Activated naive CD8-positive, alpha-beta T cell treated with anti-CD3 and anti-CD28 coated beads, Interleukin-2, amount 50 U/mL, for 24 hours (primary cell): ENCODE measurements around the gene NF1.
"Not testable (repeated sequence)": the region's sequence is repeated elsewhere in the genome, so short reads cannot be mapped to it uniquely, and the experiment has no call there.

ENCODE experiments used
- ATAC-seq: fragments of 150-1000 bp; cut with Tn5 transposase; one replicate; pipeline ENCODE4 v1.10.0; 2021
- DNase-seq: peaks from one replicate; pipeline ENCODE4 v3.0.0; 2021
- H3K27ac Mint-ChIP-seq: one replicate; pipeline ENCODE4 v1.8.0; 2021; ENCODE audit warnings: mild to moderate bottlenecking, mixed read lengths
- H3K27me3 Mint-ChIP-seq: one replicate; pipeline ENCODE4 v1.8.0; 2021; ENCODE audit warnings: mixed read lengths
- H3K36me3 Mint-ChIP-seq: one replicate; pipeline ENCODE4 v1.8.0; 2021; ENCODE audit warnings: low read depth, mixed read lengths
- H3K4me1 Mint-ChIP-seq: one replicate; pipeline ENCODE4 v1.8.0; 2021; ENCODE audit warnings: mixed read lengths
- H3K4me3 Mint-ChIP-seq: one replicate; pipeline ENCODE4 v1.8.0; 2021; ENCODE audit warnings: mild to moderate bottlenecking, moderate library complexity, mixed read lengths
- H3K9me3 Mint-ChIP-seq: one replicate; pipeline ENCODE4 v1.8.0; 2021; ENCODE audit warnings: mixed read lengths

NF1 gene

GRCh38 chr17:31379597-31380205 lies 284.9 kb downstream of the NF1 start:
- no peak overlapping the region for H3K4me3 Mint-ChIP-seq
- no peaks in the 10 kb centered on the region for H3K9me3 Mint-ChIP-seq
- no peaks in the 10 kb centered on the region for H3K4me1 Mint-ChIP-seq
- no peak overlapping the region for H3K27ac Mint-ChIP-seq
- ATAC-seq (no peak), DNase-seq (no peak)
- H3K36me3 Mint-ChIP-seq = peaks cover 4% of the 10 kb centered on the region
- no peaks in the 10 kb centered on the region for H3K27me3 Mint-ChIP-seq

GRCh38 chr17:31381165-31381668 lies 286.4 kb downstream of the NF1 start:
- no peaks in the 10 kb centered on the region for H3K4me1 Mint-ChIP-seq
- H3K4me3 Mint-ChIP-seq = no peak overlapping the region
- no peak overlapping the region for H3K27ac Mint-ChIP-seq
- H3K36me3 Mint-ChIP-seq = peaks cover 2% of the 10 kb centered on the region
- H3K9me3 Mint-ChIP-seq = no peaks in the 10 kb centered on the region
- DNase-seq = no peak
- no peaks in the 10 kb centered on the region for H3K27me3 Mint-ChIP-seq
- ATAC-seq = no peak

- H3K4me1 Mint-ChIP-seq, DNase-seq, H3K4me3 Mint-ChIP-seq, ATAC-seq, H3K36me3 Mint-ChIP-seq, H3K9me3 Mint-ChIP-seq, H3K27me3 Mint-ChIP-seq, H3K27ac Mint-ChIP-seq: not testable (repeated sequence)
Observed at GRCh38 chr17:31382668-31383275, 288.0 kb downstream of the NF1 start.

- not testable (repeated sequence) for H3K4me1 Mint-ChIP-seq, H3K27me3 Mint-ChIP-seq, H3K9me3 Mint-ChIP-seq, H3K4me3 Mint-ChIP-seq, DNase-seq, ATAC-seq, H3K36me3 Mint-ChIP-seq, H3K27ac Mint-ChIP-seq
Observed at GRCh38 chr17:31383488-31383887, 288.7 kb downstream of the NF1 start.

GRCh38 chr17:31385428-31386285 lies 290.9 kb downstream of the NF1 start:
- no peak overlapping the region for H3K27ac Mint-ChIP-seq

GRCh38 chr17:31386542-31387075 lies 291.8 kb downstream of the NF1 start:
- no peaks in the 10 kb centered on the region for H3K9me3 Mint-ChIP-seq
- H3K27ac Mint-ChIP-seq = no peak overlapping the region
- peaks cover 16% of the 10 kb centered on the region for H3K27me3 Mint-ChIP-seq
- no peak overlapping the region for H3K4me3 Mint-ChIP-seq
- no peak for DNase-seq
- ATAC-seq = no peak
- H3K36me3 Mint-ChIP-seq = no peaks in the 10 kb centered on the region
- H3K4me1 Mint-ChIP-seq = peaks cover 6% of the 10 kb centered on the region

More at GRCh38 chr17:31385428-31386285, 290.9 kb downstream of the NF1 start:
- no peaks in the 10 kb centered on the region for H3K36me3 Mint-ChIP-seq
- ATAC-seq (no peak), DNase-seq (no peak)
- no peak overlapping the region for H3K4me3 Mint-ChIP-seq
- peaks cover 13% of the 10 kb centered on the region for H3K27me3 Mint-ChIP-seq
- peaks cover 6% of the 10 kb centered on the region for H3K4me1 Mint-ChIP-seq
- no peaks in the 10 kb centered on the region for H3K9me3 Mint-ChIP-seq

- peaks cover 7% of the 10 kb centered on the region for H3K4me1 Mint-ChIP-seq
- no peaks in the 10 kb centered on the region for H3K9me3 Mint-ChIP-seq
- H3K36me3 Mint-ChIP-seq = no peaks in the 10 kb centered on the region
- ATAC-seq (no peak), DNase-seq (no peak)
- H3K27ac Mint-ChIP-seq = no peak overlapping the region
- no peak overlapping the region for H3K4me3 Mint-ChIP-seq
- H3K27me3 Mint-ChIP-seq = peaks cover 20% of the 10 kb centered on the region
Observed at GRCh38 chr17:31387438-31387837, 292.7 kb downstream of the NF1 start.

- H3K9me3 Mint-ChIP-seq = no peaks in the 10 kb centered on the region
- ATAC-seq = no peak
- no peak overlapping the region for H3K27ac Mint-ChIP-seq
- H3K4me3 Mint-ChIP-seq = no peak overlapping the region
- no peak for DNase-seq
- peaks cover 29% of the 10 kb centered on the region for H3K27me3 Mint-ChIP-seq
- H3K36me3 Mint-ChIP-seq = no peaks in the 10 kb centered on the region
- H3K4me1 Mint-ChIP-seq = peaks cover 9% of the 10 kb centered on the region
Observed at GRCh38 chr17:31388351-31388750, 293.6 kb downstream of the NF1 start.

GRCh38 chr17:31388770-31389656 lies 294.2 kb downstream of the NF1 start:
- H3K36me3 Mint-ChIP-seq = no peaks in the 10 kb centered on the region
- peaks cover 9% of the 10 kb centered on the region for H3K4me1 Mint-ChIP-seq
- H3K4me3 Mint-ChIP-seq = no peak overlapping the region
- no peaks in the 10 kb centered on the region for H3K9me3 Mint-ChIP-seq
- DNase-seq = peak; percentile 56
- ATAC-seq = peak; percentile 47
- no peak overlapping the region for H3K27ac Mint-ChIP-seq
- H3K27me3 Mint-ChIP-seq = peaks cover 33% of the 10 kb centered on the region

- Mint-ChIP-seq H3K4me1 (peaks cover 11% of the 10 kb centered on the region), H3K9me3 (no peaks in the 10 kb centered on the region), H3K4me3 (peak overlapping the region; percentile 38), H3K27me3 (peaks cover 37% of the 10 kb centered on the region), H3K27ac (no peak overlapping the region), H3K36me3 (no peaks in the 10 kb centered on the region)
- DNase-seq (no peak), ATAC-seq (no peak)
Observed at GRCh38 chr17:31389657-31390381, 295.0 kb downstream of the NF1 start.

GRCh38 chr17:31390426-31390747 lies 295.6 kb downstream of the NF1 start:
- Mint-ChIP-seq H3K4me1 (peaks cover 11% of the 10 kb centered on the region), H3K36me3 (no peaks in the 10 kb centered on the region), H3K9me3 (no peaks in the 10 kb centered on the region), H3K27ac (no peak overlapping the region), H3K27me3 (peaks cover 41% of the 10 kb centered on the region), H3K4me3 (peak overlapping the region; percentile 38)
- DNase-seq (no peak), ATAC-seq (no peak)

- Mint-ChIP-seq H3K4me3 (peak overlapping the region; percentile 38), H3K4me1 (peaks cover 11% of the 10 kb centered on the region), H3K9me3 (no peaks in the 10 kb centered on the region), H3K27ac (no peak overlapping the region), H3K36me3 (no peaks in the 10 kb centered on the region), H3K27me3 (peaks cover 44% of the 10 kb centered on the region)
- DNase-seq = no peak
- ATAC-seq = peak; percentile 17
Observed at GRCh38 chr17:31390748-31391495, 296.1 kb downstream of the NF1 start.

- H3K27me3 Mint-ChIP-seq = peaks cover 44% of the 10 kb centered on the region
- peak; percentile 53 for ATAC-seq
Observed at GRCh38 chr17:31391496-31391949, 296.7 kb downstream of the NF1 start, which contains the start of gene RAB11FIP4. RAB11FIP4 (plus strand) TSS chr17:31391675; CDS start chr17:31391853, 178 bp downstream.

More at GRCh38 chr17:31391496-31391949, 296.7 kb downstream of the NF1 start, which contains the start of gene RAB11FIP4:
- Mint-ChIP-seq H3K36me3 (no peaks in the 10 kb centered on the region), H3K9me3 (no peaks in the 10 kb centered on the region), H3K4me1 (peaks cover 11% of the 10 kb centered on the region), H3K27ac (no peak within 1 kb of the TSS), H3K4me3 (peak within 1 kb of the TSS; percentile 64)
- peak; percentile 16 for DNase-seq
